ENCODE results near the gene RNF135. TPM values are rescaled to one million over a fixed set of nuclear protein-coding genes. Genes with fewer than 3 reads are reported as not detected.

Gene RNF135
- polyA plus RNA-seq, 2 of the 4 experiments (the other 2 are of a cell fraction): 25.8 to 35.0 TPM

- H3K4me1 ChIP-seq: peaks cover 8% of the 10 kb centered on the region; the same call in 2 of the 3 replicates
- POLR2A ChIA-PET: no interaction called here
- H3K4me2 ChIP-seq: no peak overlapping the region
- no peak for ATAC-seq
- no peak overlapping the region for H3K4me3 ChIP-seq
- no peak for TF ChIP-seq EHMT2 (IDR thresholded peaks at IDR 0.05; ENCODE audit: low read depth)
- no peak for TF ChIP-seq RARB (CRISPR knock-in tag; IDR thresholded peaks at IDR 0.05)
- no peak for TF ChIP-seq HDAC2 (IDR thresholded peaks at IDR 0.05)
- no peak for TF ChIP-seq EHF (CRISPR knock-in tag; IDR thresholded peaks at IDR 0.05)
- TF ChIP-seq MYC (IDR thresholded peaks at IDR 0.05; ENCODE audit: borderline replicate concordance, low read length): no peak
- TF ChIP-seq RAD21 (conservative IDR thresholded peaks at IDR 0.05 in 1 of 2, IDR thresholded peaks at IDR 0.05 in 1 of 2): no peak
- TF ChIP-seq HOXA7 (CRISPR knock-in tag; IDR thresholded peaks at IDR 0.05): no peak
- no peak for TF ChIP-seq ATOH8 (CRISPR knock-in tag; IDR thresholded peaks at IDR 0.05; ENCODE audit: low read depth)
- TF ChIP-seq BCL3 (IDR thresholded peaks at IDR 0.05): no peak
- no peak for TF ChIP-seq MAFK (IDR thresholded peaks at IDR 0.05; ENCODE audit: partially characterized antibody)
- TF ChIP-seq CHD2 (IDR thresholded peaks at IDR 0.05; ENCODE audit: low read length, partially characterized antibody): no peak
- no peak for TF ChIP-seq FOXS1 (CRISPR knock-in tag; IDR thresholded peaks at IDR 0.05)
- TF ChIP-seq PBX3 (IDR thresholded peaks at IDR 0.05): no peak
- TF ChIP-seq ZC3H11A (IDR thresholded peaks at IDR 0.05): no peak
- TF ChIP-seq CTCF (IDR thresholded peaks at IDR 0.05): no peak
- no peak for TF ChIP-seq JUNB (IDR thresholded peaks at IDR 0.05)
- no peak for FAIRE-seq
- CTCF ChIA-PET: interaction anchor here (1.1 kb wide), 1 partner anchor 168 kb away, joined by 4 read pairs; no protein-coding TSS in a partner anchor
- H3K27ac ChIP-seq: no peak overlapping the region
- H3K9me3 ChIP-seq: no peaks in the 10 kb centered on the region
- DNase-seq (ENCODE audit: low read depth in 1 of 2, low spot score in 1 of 2): no peak
These were observed 77.3 kb downstream of the RNF135 start for GRCh38 chr17:31048142-31048541.

GRCh38 chr17:31048780-31049179 is 77.9 kb downstream of the RNF135 start:
- Histone ChIP-seq H3K27ac (no peak overlapping the region), H3K4me3 (no peak overlapping the region), H3K4me1 (peaks cover 8% of the 10 kb centered on the region; the same call in 2 of the 3 replicates), H3K9me3 (no peaks in the 10 kb centered on the region), H3K4me2 (no peak overlapping the region)
- CTCF ChIA-PET: interaction anchor here (0.5 to 1.1 kb wide), 3 partner anchors 45 to 168 kb away, joined by 3 to 4 read pairs (median 4); no protein-coding TSS in a partner anchor
- DNase-seq (ENCODE audit: low read depth in 1 of 2, low spot score in 1 of 2) (no peak), ATAC-seq (no peak), FAIRE-seq (no peak)
- POLR2A ChIA-PET: no interaction called here
- TF ChIP-seq TP53 (CRISPR knock-in tag; IDR thresholded peaks at IDR 0.05) (no peak), KDM5A (IDR thresholded peaks at IDR 0.05) (no peak), ZC3H11A (IDR thresholded peaks at IDR 0.05) (no peak), HOXB13 (CRISPR knock-in tag; IDR thresholded peaks at IDR 0.05; ENCODE audit: low read depth) (no peak), ESRRA (IDR thresholded peaks at IDR 0.05; ENCODE audit: borderline replicate concordance, low read length) (no peak), RARB (CRISPR knock-in tag; IDR thresholded peaks at IDR 0.05) (no peak), RCOR1 (IDR thresholded peaks at IDR 0.05; ENCODE audit: low read depth, low read length) (no peak), CBX8 (IDR thresholded peaks at IDR 0.05) (no peak), POLR2AphosphoS2 (conservative IDR thresholded peaks at IDR 0.05; ENCODE audit: low read length) (no peak), HOXB5 (CRISPR knock-in tag; IDR thresholded peaks at IDR 0.05) (no peak), SREBF2 (IDR thresholded peaks at IDR 0.05) (no peak), HDAC2 (IDR thresholded peaks at IDR 0.05) (no peak), ZNF302 (CRISPR knock-in tag; IDR thresholded peaks at IDR 0.05) (no peak), MAZ (IDR thresholded peaks at IDR 0.05; ENCODE audit: borderline replicate concordance, low read depth, low read length) (no peak)

Measured in A549 (cell line).